ENCODE measurements around the gene TMEM108.

Gene TMEM108

DNA sequence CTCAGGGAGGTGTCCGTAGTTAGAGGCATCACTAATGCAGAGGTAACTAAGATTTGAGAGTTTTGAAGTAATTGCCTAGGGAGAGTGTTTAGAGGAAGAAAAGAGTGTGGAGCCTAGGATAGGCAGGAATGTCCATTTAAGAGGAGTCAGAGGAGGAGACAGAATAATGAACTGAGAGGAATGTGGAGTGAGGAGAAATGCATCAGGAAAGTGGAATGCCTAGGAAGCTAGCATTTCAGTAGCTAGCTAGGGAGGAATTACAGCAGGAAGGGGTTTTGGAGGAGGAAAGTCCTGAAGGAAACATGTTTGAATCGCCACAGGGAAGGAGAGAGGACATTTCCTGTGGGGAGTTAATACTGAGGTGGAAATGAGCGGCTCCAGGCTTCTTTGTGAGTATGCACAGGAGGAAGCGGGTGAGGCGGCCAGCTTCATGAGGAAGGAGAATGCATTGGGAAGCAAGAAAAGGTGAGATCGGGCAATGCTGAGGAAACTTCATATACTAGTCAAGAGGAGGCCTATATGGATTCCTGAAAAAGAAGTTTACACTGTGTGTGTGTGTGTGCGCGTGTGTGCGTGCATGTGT lies 154.3 kb downstream of the TMEM108 start:
- H3K36me3 ChIP-seq (ENCODE audit: insufficient read depth, low read length) = no peaks in the 10 kb centered on the region
- H3K79me2 ChIP-seq (ENCODE audit: insufficient read depth, low read length) = no peaks in the 10 kb centered on the region
- H3K4me1 ChIP-seq (ENCODE audit: insufficient read depth, low read length) = no peaks in the 10 kb centered on the region
- H4K20me1 ChIP-seq (ENCODE audit: insufficient read depth, low read length) = no peaks in the 10 kb centered on the region
- ATAC-seq (ENCODE audit: insufficient read depth, low read depth) (no peak), DNase-seq (no peak)
- H3K27ac ChIP-seq (ENCODE audit: low read length) = no peak overlapping the region
- no peak overlapping the region for H3K9ac ChIP-seq (ENCODE audit: low read depth, low read length)
- no peak overlapping the region for H3K4me2 ChIP-seq (ENCODE audit: insufficient read depth, low read length)
- no peaks in the 10 kb centered on the region for H3K27me3 ChIP-seq (ENCODE audit: insufficient read depth, low read length, poor library complexity)
- TF ChIP-seq CTCF (IDR thresholded peaks at IDR 0.05; ENCODE audit: borderline replicate concordance, extremely low read depth, low read length, poor library complexity, severe bottlenecking) (no peak), EZH2 (IDR thresholded peaks at IDR 0.05; ENCODE audit: borderline replicate concordance, low read depth, low read length, severe bottlenecking) (no peak)
- H3K9me3 ChIP-seq (ENCODE audit: insufficient read depth, low read length, severe bottlenecking) = no peaks in the 10 kb centered on the region
- no peak overlapping the region for H2AFZ ChIP-seq (ENCODE audit: low read depth, low read length)
- no peak overlapping the region for H3K4me3 ChIP-seq (ENCODE audit: low read depth in 1 of 2, low read length in 2 of 2)

DNA sequence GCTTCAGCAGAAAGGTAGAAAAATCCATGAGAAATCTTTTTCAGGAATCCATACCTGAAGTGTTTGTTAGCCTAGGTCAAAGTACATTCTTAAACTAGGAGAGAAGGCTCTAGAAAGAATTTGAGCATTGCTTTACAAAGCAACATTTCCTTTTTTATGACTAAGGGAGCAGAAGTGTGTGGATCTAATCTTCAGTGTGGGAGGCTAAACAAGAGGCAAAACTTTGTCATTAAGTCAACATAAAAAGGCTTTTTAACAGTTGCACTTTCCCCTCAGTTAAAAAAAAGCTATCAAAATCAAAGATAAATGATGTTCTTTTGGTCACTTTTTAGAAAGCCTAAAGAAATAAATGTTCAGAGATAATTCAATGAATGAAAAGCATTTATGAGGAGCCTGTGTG lies 154.8 kb downstream of the TMEM108 start:
- ATAC-seq (ENCODE audit: insufficient read depth, low read depth) (no peak), DNase-seq (no peak)
- Histone ChIP-seq H3K36me3 (ENCODE audit: insufficient read depth, low read length) (no peaks in the 10 kb centered on the region), H3K79me2 (ENCODE audit: insufficient read depth, low read length) (no peaks in the 10 kb centered on the region), H3K27ac (ENCODE audit: low read length) (no peak overlapping the region), H3K4me3 (ENCODE audit: low read depth in 1 of 2, low read length in 2 of 2) (no peak overlapping the region), H3K9me3 (ENCODE audit: insufficient read depth, low read length, severe bottlenecking) (no peaks in the 10 kb centered on the region), H3K4me1 (ENCODE audit: insufficient read depth, low read length) (no peaks in the 10 kb centered on the region), H3K9ac (ENCODE audit: low read depth, low read length) (no peak overlapping the region), H3K4me2 (ENCODE audit: insufficient read depth, low read length) (no peak overlapping the region), H4K20me1 (ENCODE audit: insufficient read depth, low read length) (no peaks in the 10 kb centered on the region), H3K27me3 (ENCODE audit: insufficient read depth, low read length, poor library complexity) (no peaks in the 10 kb centered on the region), H2AFZ (ENCODE audit: low read depth, low read length) (no peak overlapping the region)
- TF ChIP-seq EZH2 (IDR thresholded peaks at IDR 0.05; ENCODE audit: borderline replicate concordance, low read depth, low read length, severe bottlenecking) (no peak), CTCF (IDR thresholded peaks at IDR 0.05; ENCODE audit: borderline replicate concordance, extremely low read depth, low read length, poor library complexity, severe bottlenecking) (no peak)

DNA sequence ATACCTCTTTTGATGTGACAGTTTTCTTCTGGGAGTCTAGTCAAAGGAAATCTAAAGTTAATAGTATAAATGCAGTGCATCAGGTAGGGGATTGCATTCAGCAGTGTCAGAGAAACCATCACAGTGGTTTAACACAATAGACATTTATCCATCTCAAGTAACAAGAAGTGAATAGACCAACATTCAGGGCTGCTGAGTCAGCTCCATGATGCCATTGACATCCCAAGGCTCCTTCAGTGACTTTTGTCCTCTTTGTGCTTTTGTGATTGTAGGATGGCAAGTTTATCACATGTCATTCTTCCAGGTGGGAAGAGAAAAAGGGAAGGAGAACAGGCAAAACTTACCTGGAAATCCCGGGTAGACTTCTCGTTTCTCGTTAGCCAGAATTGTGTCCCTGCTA lies 158.3 kb downstream of the TMEM108 start:
- Histone ChIP-seq H2AFZ (ENCODE audit: low read depth, low read length) (no peak overlapping the region), H3K36me3 (ENCODE audit: insufficient read depth, low read length) (no peaks in the 10 kb centered on the region), H3K79me2 (ENCODE audit: insufficient read depth, low read length) (no peaks in the 10 kb centered on the region), H3K27me3 (ENCODE audit: insufficient read depth, low read length, poor library complexity) (no peaks in the 10 kb centered on the region), H3K4me1 (ENCODE audit: insufficient read depth, low read length) (no peaks in the 10 kb centered on the region), H3K4me3 (ENCODE audit: low read depth in 1 of 2, low read length in 2 of 2) (no peak overlapping the region), H3K9me3 (ENCODE audit: insufficient read depth, low read length, severe bottlenecking) (no peaks in the 10 kb centered on the region), H3K27ac (ENCODE audit: low read length) (no peak overlapping the region), H3K4me2 (ENCODE audit: insufficient read depth, low read length) (no peak overlapping the region), H3K9ac (ENCODE audit: low read depth, low read length) (no peak overlapping the region), H4K20me1 (ENCODE audit: insufficient read depth, low read length) (no peaks in the 10 kb centered on the region)
- ATAC-seq (ENCODE audit: insufficient read depth, low read depth) (no peak), DNase-seq (no peak)
- TF ChIP-seq EZH2 (IDR thresholded peaks at IDR 0.05; ENCODE audit: borderline replicate concordance, low read depth, low read length, severe bottlenecking) (no peak), CTCF (IDR thresholded peaks at IDR 0.05; ENCODE audit: borderline replicate concordance, extremely low read depth, low read length, poor library complexity, severe bottlenecking) (no peak)

DNA sequence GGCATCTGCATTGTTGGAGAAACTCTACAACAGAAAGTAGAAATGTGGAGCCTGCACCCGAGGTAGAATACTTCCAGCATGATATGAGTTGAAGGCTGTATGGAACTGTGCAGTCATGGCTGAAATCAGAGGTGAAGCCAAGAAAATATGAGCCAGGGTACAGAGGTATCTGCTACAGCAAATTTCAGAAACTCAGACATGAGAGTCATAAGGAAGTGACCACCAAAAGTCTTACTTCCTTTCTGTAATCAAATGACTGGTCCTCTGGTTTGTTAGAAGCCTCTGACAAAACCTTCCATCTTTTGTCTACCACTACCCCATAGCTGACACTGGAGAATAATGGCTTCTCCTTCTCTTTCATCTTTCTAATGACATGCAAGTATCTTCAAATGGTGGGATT lies 159.4 kb downstream of the TMEM108 start:
- DNase-seq (no peak), ATAC-seq (ENCODE audit: insufficient read depth, low read depth) (no peak)
- TF ChIP-seq EZH2 (IDR thresholded peaks at IDR 0.05; ENCODE audit: borderline replicate concordance, low read depth, low read length, severe bottlenecking) (no peak), CTCF (IDR thresholded peaks at IDR 0.05; ENCODE audit: borderline replicate concordance, extremely low read depth, low read length, poor library complexity, severe bottlenecking) (no peak)
- Histone ChIP-seq H3K27ac (ENCODE audit: low read length) (no peak overlapping the region), H3K9ac (ENCODE audit: low read depth, low read length) (no peak overlapping the region), H3K27me3 (ENCODE audit: insufficient read depth, low read length, poor library complexity) (no peaks in the 10 kb centered on the region), H3K4me1 (ENCODE audit: insufficient read depth, low read length) (no peaks in the 10 kb centered on the region), H2AFZ (ENCODE audit: low read depth, low read length) (no peak overlapping the region), H3K9me3 (ENCODE audit: insufficient read depth, low read length, severe bottlenecking) (no peaks in the 10 kb centered on the region), H3K4me2 (ENCODE audit: insufficient read depth, low read length) (no peak overlapping the region), H3K36me3 (ENCODE audit: insufficient read depth, low read length) (no peaks in the 10 kb centered on the region), H4K20me1 (ENCODE audit: insufficient read depth, low read length) (no peaks in the 10 kb centered on the region), H3K4me3 (ENCODE audit: low read depth in 1 of 2, low read length in 2 of 2) (no peak overlapping the region), H3K79me2 (ENCODE audit: insufficient read depth, low read length) (no peaks in the 10 kb centered on the region)

Measured in DND-41 (cell line).